Body of pancreas (tissue), 4 donors: ENCODE results near the gene NGDN.

ENCODE experiments used
- CTCF ChIP-seq, 7 experiments: fragments of 450-650 bp in 4 of 7; fragments of 200-600 bp in 3 of 7; sonication (generic) in 3 of 7; IDR thresholded peaks; one replicate each; pipeline ENCODE4 v1.5.1; 2016 to 2019; ENCODE audit warnings: antibody characterized with exemption in 7 of 7
- POLR2A ChIP-seq, 3 donors: fragments of 450-650 bp; IDR thresholded peaks; one replicate each; pipeline ENCODE4 v1.6.1; 2016; ENCODE audit warnings: antibody characterized with exemption in 3 of 3, mild to moderate bottlenecking in 2 of 3

GRCh38 chr14:23517650-23518326 is 48.3 kb downstream of the NGDN start:
- no peak for TF ChIP-seq CTCF (IDR thresholded peaks at IDR 0.05)
- no peak for TF ChIP-seq POLR2A (IDR thresholded peaks at IDR 0.05)
